Measurements from ENCODE around the gene TOE1. TPM values are rescaled to one million over a fixed set of nuclear protein-coding genes. Genes with fewer than 3 reads are reported as not detected.

The TOE1 gene
- total and polyA plus RNA-seq, 9 of the 15 experiments (the other 6 are each of a cell fraction or from before 2014, with no cell fraction given): 32.1 to 85.7 (median 38.0) TPM

GRCh38 chr1:45339789-45340558, at the start of gene TOE1, which contains the start of gene MUTYH (continued):
- TF ChIP-seq HNRNPUL1 (IDR thresholded peaks at IDR 0.05; ENCODE audit: low read length) (no peak), CC2D1A (IDR thresholded peaks at IDR 0.05) (no peak), CEBPZ (IDR thresholded peaks at IDR 0.05; ENCODE audit: borderline replicate concordance, low read depth, low read length) (no peak), MBD2 (IDR thresholded peaks at IDR 0.05; ENCODE audit: borderline replicate concordance, low read depth) (peak; percentile 69; the same call in 1 of the 2 replicates), GATAD2A (IDR thresholded peaks at IDR 0.05) (no peak), MYBL2 (IDR thresholded peaks at IDR 0.05; ENCODE audit: low read depth) (no peak), MYBL2 (CRISPR knock-in tag; IDR thresholded peaks at IDR 0.05; ENCODE audit: borderline replicate concordance) (no peak), MLX (CRISPR knock-in tag; conservative IDR thresholded peaks at IDR 0.05) (peak in 1 of 2 experiments; percentile 66; a peak in 2 of 4 replicates), ZBTB49 (CRISPR knock-in tag; IDR thresholded peaks at IDR 0.05; ENCODE audit: borderline replicate concordance) (peak; percentile 56), ZNF583 (CRISPR knock-in tag; IDR thresholded peaks at IDR 0.05) (no peak), ELF4 (CRISPR knock-in tag; IDR thresholded peaks at IDR 0.05) (peak; percentile 11; the same call in 1 of the 2 replicates), TARDBP (IDR thresholded peaks at IDR 0.05) (0 out of 2 replicates have a peak, but pooled peaks have one; percentile 12), ZNF175 (CRISPR knock-in tag; IDR thresholded peaks at IDR 0.05; ENCODE audit: low read depth) (peak; percentile 45; the same call in 1 of the 2 replicates), HCFC1 (IDR thresholded peaks at IDR 0.05; ENCODE audit: low read depth, low read length) (peak; percentile 91), MXD1 (CRISPR knock-in tag; IDR thresholded peaks at IDR 0.05; ENCODE audit: borderline replicate concordance, poor library complexity, severe bottlenecking) (no peak), NR2F6 (CRISPR knock-in tag; IDR thresholded peaks at IDR 0.05) (no peak), DACH1 (IDR thresholded peaks at IDR 0.05; ENCODE audit: partially characterized antibody) (no peak), HNRNPL (IDR thresholded peaks at IDR 0.05; ENCODE audit: low read depth, low read length) (peak; percentile 48; the same call in 1 of the 2 replicates), BCL6 (CRISPR knock-in tag; IDR thresholded peaks at IDR 0.05) (no peak), ZNF445 (CRISPR knock-in tag; IDR thresholded peaks at IDR 0.05; ENCODE audit: low read depth) (no peak), ZNF124 (CRISPR knock-in tag; IDR thresholded peaks at IDR 0.05) (no peak), CBX2 (IDR thresholded peaks at IDR 0.05; ENCODE audit: insufficient read depth, low read length, poor library complexity, severe bottlenecking) (no peak)

Data from K562 (cell line).